HepG2 (cell line): ENCODE measurements around the gene MAGI1.

Source experiments
- FOSL1 ChIP-seq: sonication (generic); formaldehyde crosslinking; IDR thresholded peaks from 2 replicates; pipeline ENCODE4 v1.9.0; 2021; ENCODE audit warnings: missing genetic modification reagents, borderline replicate concordance
- MAFF ChIP-seq: IDR thresholded peaks from 2 replicates; pipeline ENCODE4 v1.6.1; 2011; ENCODE audit warnings: low read depth, low read length, improper control_type of control experiment
- NR2F1 ChIP-seq, 2 experiments: fragments of 450-650 bp in 1 of 2; formaldehyde crosslinking in 1 of 2; IDR thresholded peaks; 2 replicates each; pipeline versions ENCODE4 v1.5.0 to v1.6.1; 2016 to 2020; ENCODE audit warnings: mild to moderate bottlenecking in 1 of 2, missing compliant biosample characterization in 1 of 2, missing genetic modification reagents in 1 of 2, moderate library complexity in 1 of 2
- POLR2A ChIP-seq, 2 experiments: IDR thresholded peaks; 2 replicates each; pipeline ENCODE4 v1.6.1; 2011; ENCODE audit warnings: low read depth in 2 of 2, low read length in 2 of 2, mild to moderate bottlenecking in 1 of 2, moderate library complexity in 1 of 2; ENCODE audit not compliant: insufficient read depth in 1 of 2
- RFX5 ChIP-seq: IDR thresholded peaks from 2 replicates; pipeline ENCODE4 v1.6.1; 2011; ENCODE audit warnings: low read depth, low read length, improper control_type of control experiment
- ZMYM2 ChIP-seq: sonication (generic); formaldehyde crosslinking; IDR thresholded peaks from 2 replicates; pipeline ENCODE4 v1.8.0; 2022; ENCODE audit warnings: mild to moderate bottlenecking, missing genetic modification reagents
- TF ChIP-seq, protein P1 (sequence below): sonication (generic); formaldehyde crosslinking; IDR thresholded peaks from 2 replicates; pipeline ENCODE4 v1.5.0; 2020; ENCODE audit warnings: mild to moderate bottlenecking, missing genetic modification reagents, moderate library complexity
- TF ChIP-seq, protein P2 (sequence below): IDR thresholded peaks from 2 replicates; pipeline ENCODE4 v1.6.1; 2012; ENCODE audit warnings: inconsistent platforms
- TF ChIP-seq, protein P3 (sequence below): sonication (generic); formaldehyde crosslinking; IDR thresholded peaks from 2 replicates; pipeline ENCODE4 v1.4.0; 2020; ENCODE audit warnings: mild to moderate bottlenecking, missing genetic modification reagents

GRCh38 chr3:65767551-65767950, 271.2 kb downstream of the MAGI1 start:
- TF ChIP-seq ZMYM2 (no peak), RFX5 (no peak), MAFF (no peak), NR2F1 (CRISPR knock-in tag; IDR thresholded peaks at IDR 0.05) (no peak), POLR2A (IDR thresholded peaks at IDR 0.05; ENCODE audit: insufficient read depth in 1 of 2, low read depth in 2 of 2, low read length in 2 of 2) (no peak), FOSL1 (CRISPR knock-in tag) (no peak)
- TF ChIP-seq, protein P1, sequence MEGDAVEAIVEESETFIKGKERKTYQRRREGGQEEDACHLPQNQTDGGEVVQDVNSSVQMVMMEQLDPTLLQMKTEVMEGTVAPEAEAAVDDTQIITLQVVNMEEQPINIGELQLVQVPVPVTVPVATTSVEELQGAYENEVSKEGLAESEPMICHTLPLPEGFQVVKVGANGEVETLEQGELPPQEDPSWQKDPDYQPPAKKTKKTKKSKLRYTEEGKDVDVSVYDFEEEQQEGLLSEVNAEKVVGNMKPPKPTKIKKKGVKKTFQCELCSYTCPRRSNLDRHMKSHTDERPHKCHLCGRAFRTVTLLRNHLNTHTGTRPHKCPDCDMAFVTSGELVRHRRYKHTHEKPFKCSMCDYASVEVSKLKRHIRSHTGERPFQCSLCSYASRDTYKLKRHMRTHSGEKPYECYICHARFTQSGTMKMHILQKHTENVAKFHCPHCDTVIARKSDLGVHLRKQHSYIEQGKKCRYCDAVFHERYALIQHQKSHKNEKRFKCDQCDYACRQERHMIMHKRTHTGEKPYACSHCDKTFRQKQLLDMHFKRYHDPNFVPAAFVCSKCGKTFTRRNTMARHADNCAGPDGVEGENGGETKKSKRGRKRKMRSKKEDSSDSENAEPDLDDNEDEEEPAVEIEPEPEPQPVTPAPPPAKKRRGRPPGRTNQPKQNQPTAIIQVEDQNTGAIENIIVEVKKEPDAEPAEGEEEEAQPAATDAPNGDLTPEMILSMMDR (CRISPR knock-in tag): no peak
- TF ChIP-seq, protein P2, sequence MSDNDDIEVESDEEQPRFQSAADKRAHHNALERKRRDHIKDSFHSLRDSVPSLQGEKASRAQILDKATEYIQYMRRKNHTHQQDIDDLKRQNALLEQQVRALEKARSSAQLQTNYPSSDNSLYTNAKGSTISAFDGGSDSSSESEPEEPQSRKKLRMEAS: no peak
- TF ChIP-seq, protein P3, sequence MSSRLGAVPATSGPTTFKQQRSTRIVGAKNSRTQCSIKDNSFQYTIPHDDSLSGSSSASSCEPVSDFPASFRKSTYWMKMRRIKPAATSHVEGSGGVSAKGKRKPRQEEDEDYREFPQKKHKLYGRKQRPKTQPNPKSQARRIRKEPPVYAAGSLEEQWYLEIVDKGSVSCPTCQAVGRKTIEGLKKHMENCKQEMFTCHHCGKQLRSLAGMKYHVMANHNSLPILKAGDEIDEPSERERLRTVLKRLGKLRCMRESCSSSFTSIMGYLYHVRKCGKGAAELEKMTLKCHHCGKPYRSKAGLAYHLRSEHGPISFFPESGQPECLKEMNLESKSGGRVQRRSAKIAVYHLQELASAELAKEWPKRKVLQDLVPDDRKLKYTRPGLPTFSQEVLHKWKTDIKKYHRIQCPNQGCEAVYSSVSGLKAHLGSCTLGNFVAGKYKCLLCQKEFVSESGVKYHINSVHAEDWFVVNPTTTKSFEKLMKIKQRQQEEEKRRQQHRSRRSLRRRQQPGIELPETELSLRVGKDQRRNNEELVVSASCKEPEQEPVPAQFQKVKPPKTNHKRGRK (CRISPR knock-in tag): no peak
